Brain microvascular endothelial cell (primary cell): Measurements from ENCODE around the gene ALPL.

Experiments used
- DNase-seq: peaks from one replicate; pipeline ENCODE4 v3.0.0-alpha.2; 2020
- H3K27ac ChIP-seq: fragments of 250-450 bp; sonication (Bioruptor Pico); 2 replicates; pipeline ENCODE4 v1.5.1; 2020; ENCODE audit warnings: mild to moderate bottlenecking, moderate library complexity
- H3K27me3 ChIP-seq: fragments of 250-450 bp; sonication (Bioruptor Pico); replicated peaks from 2 replicates; pipeline ENCODE4 v1.5.1; 2020; ENCODE audit warnings: mild to moderate bottlenecking
- H3K36me3 ChIP-seq: fragments of 250-450 bp; sonication (Bioruptor Pico); replicated peaks from 2 replicates; pipeline ENCODE4 v1.5.1; 2020; ENCODE audit warnings: mild to moderate bottlenecking
- H3K4me3 ChIP-seq: 2 replicates; pipeline ENCODE4 v1.5.1; 2011; ENCODE audit warnings: low read depth, mild to moderate bottlenecking, control low read depth, low read length, moderate library complexity
- CTCF ChIP-seq: IDR thresholded peaks from 2 replicates; pipeline ENCODE4 v1.5.1; 2011; ENCODE audit warnings: low read depth, mild to moderate bottlenecking, moderate library complexity, low read length, control low read depth, inconsistent platforms; ENCODE audit errors: missing control alignments
- in situ Hi-C: cut with HindIII; loops from 2 replicates; pipeline ENCODE4 v1.10.0; 2017; ENCODE audit warnings: low sequenced_read_pairs, low pct_ligation_motif_present

Gene ALPL

GRCh38 chr1:21568809-21569385, 59.7 kb downstream of the ALPL start:
- Histone ChIP-seq H3K36me3 (no peaks in the 10 kb centered on the region), H3K27ac (no peak overlapping the region), H3K27me3 (no peaks in the 10 kb centered on the region), H3K4me3 (no peak overlapping the region)
- in situ Hi-C loops, result no loop called here
- DNase-seq, result no peak
- no peak for TF ChIP-seq CTCF

- in situ Hi-C loops, result no loop called here
- Histone ChIP-seq H3K27ac (no peak overlapping the region), H3K27me3 (no peaks in the 10 kb centered on the region), H3K4me3 (no peak overlapping the region), H3K36me3 (no peaks in the 10 kb centered on the region)
- no peak for TF ChIP-seq CTCF
- DNase-seq, result no peak
Measured at GRCh38 chr1:21569820-21570527, 60.8 kb downstream of the ALPL start.

DNA sequence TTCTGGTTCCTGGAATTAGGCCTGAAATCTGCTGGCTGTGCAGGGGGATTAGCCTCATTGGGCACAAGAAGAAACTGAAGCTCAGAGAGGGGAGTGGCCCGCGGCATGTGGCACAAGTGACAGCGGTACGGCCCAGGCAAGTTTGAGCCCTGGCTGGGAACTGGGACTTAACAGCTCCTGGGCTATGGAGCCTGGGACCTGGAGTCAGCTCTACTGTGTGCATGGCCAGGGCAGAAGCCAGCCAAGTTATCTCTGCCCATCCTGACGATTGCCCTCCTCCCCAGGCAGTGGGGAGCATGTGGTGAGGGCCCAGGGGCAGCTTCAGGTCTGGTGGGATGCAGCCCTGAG, 61.3 kb downstream of the ALPL start:
- in situ Hi-C loops, result no loop called here
- Histone ChIP-seq H3K27me3 (no peaks in the 10 kb centered on the region), H3K27ac (no peak overlapping the region), H3K4me3 (no peak overlapping the region), H3K36me3 (no peaks in the 10 kb centered on the region)
- DNase-seq, result no peak
- TF ChIP-seq CTCF, result no peak

DNA sequence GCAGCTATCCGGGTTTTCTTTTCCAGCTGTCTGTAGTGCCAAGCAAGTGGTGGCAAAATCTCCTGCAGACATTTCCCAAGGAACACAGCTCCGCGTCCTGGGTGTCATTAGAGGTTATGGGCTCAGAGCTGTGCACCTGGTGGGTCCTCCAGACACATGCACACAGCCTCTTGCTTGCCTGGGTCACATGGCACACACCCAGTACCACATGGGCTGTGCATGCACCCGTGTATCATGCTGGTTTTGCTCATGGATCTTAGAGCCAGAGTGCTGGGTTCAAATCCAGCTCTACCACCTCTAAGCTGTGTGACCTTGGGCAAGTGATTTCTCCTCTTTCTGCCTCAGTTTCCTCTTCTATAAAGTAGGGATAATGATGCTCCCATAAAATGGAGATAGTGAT, 61.7 kb downstream of the ALPL start:
- no peak for TF ChIP-seq CTCF
- no peaks in the 10 kb centered on the region for H3K27me3 ChIP-seq
- no peaks in the 10 kb centered on the region for H3K36me3 ChIP-seq
- H3K4me3 ChIP-seq, result no peak overlapping the region
- H3K27ac ChIP-seq, result no peak overlapping the region
- in situ Hi-C loops, result no loop called here
- DNase-seq, result no peak

DNA sequence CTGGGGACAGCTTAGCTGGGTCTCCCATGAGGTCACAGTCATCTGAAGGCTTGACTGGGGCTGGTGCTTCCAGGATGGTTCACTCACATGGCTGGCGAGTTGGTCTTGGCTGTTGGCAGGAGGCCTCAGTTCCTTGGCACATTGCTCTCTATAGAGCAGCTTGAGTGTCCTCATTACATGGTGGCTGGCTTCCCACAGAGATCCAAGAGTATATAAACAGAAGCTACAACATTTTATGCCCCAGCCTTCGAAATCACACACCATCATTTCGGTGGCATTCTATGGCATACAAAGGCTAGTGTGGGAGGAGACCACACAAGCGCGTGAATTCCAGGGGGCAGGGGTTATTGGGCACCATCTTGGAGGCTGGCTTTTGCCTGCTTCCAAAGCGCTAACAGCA, 63.0 kb downstream of the ALPL start:
- no peak for DNase-seq
- TF ChIP-seq CTCF, result no peak
- in situ Hi-C loops, result no loop called here

GRCh38 chr1:21572735-21573277, 63.6 kb downstream of the ALPL start:
- in situ Hi-C loops, result no loop called here
- Histone ChIP-seq H3K36me3 (no peaks in the 10 kb centered on the region), H3K4me3 (no peak overlapping the region), H3K27ac (no peak overlapping the region), H3K27me3 (no peaks in the 10 kb centered on the region)
- no peak for DNase-seq
- TF ChIP-seq CTCF, result no peak

More for the DNA sequence above, 63.0 kb downstream of the ALPL start:
- H3K27me3 ChIP-seq, result no peaks in the 10 kb centered on the region
- no peak overlapping the region for H3K27ac ChIP-seq
- H3K36me3 ChIP-seq, result no peaks in the 10 kb centered on the region
- no peak overlapping the region for H3K4me3 ChIP-seq
